Natural killer cell treated with Interleukin-12 subunit alpha and Interleukin-12 subunit beta and Interleukin-15 and Interleukin-18, amount 100 ng/mL, for 72 hours (primary cell): ENCODE measurements around the gene CHRNB1. TPM values are rescaled to one million over a fixed set of nuclear protein-coding genes. Genes with fewer than 3 reads are reported as not detected.
A peak's percentile ranks its signal among the peaks of the same experiment; 100 is the strongest.

Experiments
- ATAC-seq, 2 donors: fragments of 150-1000 bp; cut with Tn5 transposase in 1 of 2; sonication (Bioruptor Pico), chemical (Tn5 transposase) in 1 of 2; 2 replicates each; pipeline ENCODE4 v1.10.0; 2021
- DNase-seq: peaks from one replicate; pipeline ENCODE4 v3.0.0; 2022; ENCODE audit warnings: low spot score
- H3K27ac Mint-ChIP-seq, 2 donors: 1 replicate in 1 of 2; 2 replicates in 1 of 2; pipeline ENCODE4 v1.8.0; 2022; ENCODE audit warnings: mixed read lengths in 2 of 2, mild to moderate bottlenecking in 1 of 2, moderate library complexity in 1 of 2
- H3K27me3 Mint-ChIP-seq, 2 donors: 1 replicate in 1 of 2; 2 replicates in 1 of 2; pipeline ENCODE4 v1.8.0; 2022; ENCODE audit warnings: mixed read lengths in 2 of 2
- H3K36me3 Mint-ChIP-seq: one replicate; pipeline ENCODE4 v1.8.0; 2022; ENCODE audit warnings: mixed read lengths
- H3K4me1 Mint-ChIP-seq, 2 donors: 1 replicate in 1 of 2; 2 replicates in 1 of 2; pipeline ENCODE4 v1.8.0; 2022; ENCODE audit warnings: low read depth in 2 of 2, mixed read lengths in 2 of 2, mild to moderate bottlenecking in 1 of 2
- H3K4me3 Mint-ChIP-seq: one replicate; pipeline ENCODE4 v1.8.0; 2022; ENCODE audit warnings: mixed read lengths
- H3K9me3 Mint-ChIP-seq: 2 replicates; pipeline ENCODE4 v1.8.0; 2022; ENCODE audit warnings: mixed read lengths
- total RNA-seq, 2 donors: library from RNA; stranded (reverse); gene quantifications; one replicate each; pipeline ENCODE4 v1.2.3, GENCODE V29; 2022

CHRNB1 gene
- total RNA-seq, 2 donors from 2014 or later = 10.4 to 13.7 TPM

DNA sequence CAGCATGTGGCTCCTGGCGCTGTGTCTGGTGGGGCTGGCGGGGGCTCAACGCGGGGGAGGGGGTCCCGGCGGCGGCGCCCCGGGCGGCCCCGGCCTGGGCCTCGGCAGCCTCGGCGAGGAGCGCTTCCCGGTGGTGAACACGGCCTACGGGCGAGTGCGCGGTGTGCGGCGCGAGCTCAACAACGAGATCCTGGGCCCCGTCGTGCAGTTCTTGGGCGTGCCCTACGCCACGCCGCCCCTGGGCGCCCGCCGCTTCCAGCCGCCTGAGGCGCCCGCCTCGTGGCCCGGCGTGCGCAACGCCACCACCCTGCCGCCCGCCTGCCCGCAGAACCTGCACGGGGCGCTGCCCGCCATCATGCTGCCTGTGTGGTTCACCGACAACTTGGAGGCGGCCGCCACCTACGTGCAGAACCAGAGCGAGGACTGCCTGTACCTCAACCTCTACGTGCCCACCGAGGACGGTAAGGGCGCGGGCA is 36.6 kb upstream of the CHRNB1 start:
- DNase-seq (no peak), ATAC-seq (no peak)
- peaks cover 8 to 13% of the 10 kb centered on the region in 2 donors for H3K4me1 Mint-ChIP-seq
- no peaks in the 10 kb centered on the region for H3K9me3 Mint-ChIP-seq
- peaks cover 8 to 23% of the 10 kb centered on the region in 2 donors for H3K27me3 Mint-ChIP-seq
- no peak overlapping the region for H3K27ac Mint-ChIP-seq
- H3K36me3 Mint-ChIP-seq = no peaks in the 10 kb centered on the region
- H3K4me3 Mint-ChIP-seq = no peak overlapping the region

DNA sequence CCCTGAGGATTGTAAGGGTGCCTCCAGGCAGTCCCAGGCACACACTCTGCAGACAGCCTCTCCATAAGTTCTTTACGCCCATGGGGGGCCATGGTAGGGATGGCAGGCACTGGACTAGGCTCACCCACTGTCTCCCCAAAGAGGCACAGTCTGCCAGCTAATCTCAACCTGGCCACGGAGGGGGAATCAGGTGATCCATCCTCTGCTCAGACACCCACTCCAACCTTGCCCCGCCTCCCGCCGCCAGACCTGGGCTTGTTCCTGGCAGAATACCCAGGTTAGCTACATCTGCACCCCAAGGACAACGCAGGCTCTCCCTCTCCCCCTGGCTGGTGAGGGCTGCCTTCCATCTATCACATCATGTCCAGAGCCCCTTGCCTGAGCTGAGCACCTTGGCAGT is 36.0 kb upstream of the CHRNB1 start:
- peak overlapping the region in 1 of 2 donors; percentile 36 for H3K27ac Mint-ChIP-seq
- H3K9me3 Mint-ChIP-seq = no peaks in the 10 kb centered on the region
- peaks cover 8 to 23% of the 10 kb centered on the region in 2 donors for H3K27me3 Mint-ChIP-seq
- no peaks in the 10 kb centered on the region for H3K36me3 Mint-ChIP-seq
- H3K4me3 Mint-ChIP-seq = peak overlapping the region; percentile 2
- DNase-seq (no peak), ATAC-seq (no peak)
- H3K4me1 Mint-ChIP-seq = peaks cover 8 to 13% of the 10 kb centered on the region in 2 donors

DNA sequence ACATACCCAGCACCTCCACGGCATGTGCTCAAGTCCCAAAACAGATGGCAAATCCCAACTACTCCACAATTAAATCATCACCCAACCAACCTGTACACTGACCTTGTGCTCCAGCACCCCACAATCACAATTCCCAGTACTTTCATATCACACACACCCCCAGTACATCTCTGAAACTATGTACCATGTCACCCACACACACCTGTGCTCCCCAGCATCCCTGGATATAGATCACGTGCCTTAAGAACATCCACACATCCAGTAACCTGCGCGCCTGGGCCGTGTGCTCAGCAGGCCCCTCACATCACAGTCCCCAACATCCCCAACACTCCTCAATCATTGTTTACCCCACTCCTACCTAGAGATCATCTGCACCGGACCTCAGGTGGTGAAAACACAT is 35.1 kb upstream of the CHRNB1 start:
- peaks cover 8 to 23% of the 10 kb centered on the region in 2 donors for H3K27me3 Mint-ChIP-seq
- peaks cover 8 to 13% of the 10 kb centered on the region in 2 donors for H3K4me1 Mint-ChIP-seq
- ATAC-seq = no peak
- no peak overlapping the region for H3K27ac Mint-ChIP-seq
- no peak overlapping the region for H3K4me3 Mint-ChIP-seq
- H3K9me3 Mint-ChIP-seq = no peaks in the 10 kb centered on the region
- no peaks in the 10 kb centered on the region for H3K36me3 Mint-ChIP-seq
- no peak for DNase-seq

DNA sequence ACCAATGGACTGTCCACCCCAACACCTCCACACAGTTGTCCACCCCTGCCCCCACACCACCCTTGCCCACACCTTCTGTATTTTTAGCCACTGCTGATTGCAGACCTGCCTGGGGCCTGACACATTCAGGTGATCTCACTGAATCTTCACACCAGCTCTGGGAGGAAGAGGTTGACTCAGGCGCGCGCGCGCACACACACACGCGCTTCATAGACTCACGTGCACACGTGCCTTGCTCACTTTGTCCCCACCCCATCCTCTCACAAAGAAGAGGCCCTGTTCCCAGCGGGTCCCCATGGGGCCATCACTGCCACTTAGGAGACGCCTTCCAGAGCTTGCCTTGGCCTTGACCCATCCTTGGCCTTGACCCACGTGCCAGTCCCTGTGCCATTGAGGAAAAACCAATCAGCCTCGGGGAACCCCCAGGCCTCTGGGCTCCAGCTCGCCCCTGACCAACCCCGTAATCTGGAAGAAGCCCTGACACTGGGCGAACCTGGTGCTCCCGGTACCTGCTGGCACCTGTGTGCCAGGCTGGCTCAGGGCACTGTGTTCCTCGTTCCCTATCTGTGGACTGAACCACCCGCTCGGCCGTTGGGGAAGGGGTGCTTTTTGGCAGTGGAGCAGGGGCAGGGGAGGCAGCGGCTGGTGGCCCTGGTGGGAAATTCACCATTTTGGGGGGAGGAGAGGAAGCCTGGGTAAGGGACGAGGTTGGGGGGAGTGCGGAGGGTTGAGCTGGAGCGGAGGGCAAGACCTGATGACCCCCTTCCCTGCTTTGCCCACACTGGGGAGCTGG is 34.0 kb upstream of the CHRNB1 start:
- H3K9me3 Mint-ChIP-seq = no peaks in the 10 kb centered on the region
- DNase-seq = no peak
- no peak for ATAC-seq
- H3K4me1 Mint-ChIP-seq = peaks cover 4 to 9% of the 10 kb centered on the region in 2 donors
- no peak overlapping the region for H3K4me3 Mint-ChIP-seq
- no peaks in the 10 kb centered on the region for H3K36me3 Mint-ChIP-seq
- no peak overlapping the region for H3K27ac Mint-ChIP-seq
- H3K27me3 Mint-ChIP-seq = peaks cover 5 to 19% of the 10 kb centered on the region in 2 donors

DNA sequence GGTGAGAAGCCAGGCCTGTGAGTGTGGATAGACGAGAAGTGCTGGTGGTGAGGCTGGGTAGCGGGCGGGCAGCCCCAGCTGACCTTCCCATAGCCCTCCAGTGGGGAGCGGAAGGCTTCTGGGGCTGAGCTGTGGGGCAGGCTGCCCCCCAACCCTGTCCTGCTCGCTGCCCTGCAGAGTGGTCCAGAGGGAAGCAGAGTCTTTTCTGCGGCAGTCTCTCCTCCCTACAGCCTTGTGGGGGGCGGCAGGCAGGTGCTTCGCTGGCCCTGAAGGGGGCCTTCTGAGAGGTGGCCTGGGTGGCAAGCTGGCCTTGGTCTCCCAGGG is 33.5 kb upstream of the CHRNB1 start:
- ATAC-seq (no peak), DNase-seq (no peak)
- H3K4me1 Mint-ChIP-seq = peaks cover 0 to 5% of the 10 kb centered on the region in 2 donors
- no peaks in the 10 kb centered on the region for H3K9me3 Mint-ChIP-seq
- H3K36me3 Mint-ChIP-seq = no peaks in the 10 kb centered on the region
- peaks cover 0 to 17% of the 10 kb centered on the region in 2 donors for H3K27me3 Mint-ChIP-seq
- H3K27ac Mint-ChIP-seq = no peak overlapping the region
- no peak overlapping the region for H3K4me3 Mint-ChIP-seq

DNA sequence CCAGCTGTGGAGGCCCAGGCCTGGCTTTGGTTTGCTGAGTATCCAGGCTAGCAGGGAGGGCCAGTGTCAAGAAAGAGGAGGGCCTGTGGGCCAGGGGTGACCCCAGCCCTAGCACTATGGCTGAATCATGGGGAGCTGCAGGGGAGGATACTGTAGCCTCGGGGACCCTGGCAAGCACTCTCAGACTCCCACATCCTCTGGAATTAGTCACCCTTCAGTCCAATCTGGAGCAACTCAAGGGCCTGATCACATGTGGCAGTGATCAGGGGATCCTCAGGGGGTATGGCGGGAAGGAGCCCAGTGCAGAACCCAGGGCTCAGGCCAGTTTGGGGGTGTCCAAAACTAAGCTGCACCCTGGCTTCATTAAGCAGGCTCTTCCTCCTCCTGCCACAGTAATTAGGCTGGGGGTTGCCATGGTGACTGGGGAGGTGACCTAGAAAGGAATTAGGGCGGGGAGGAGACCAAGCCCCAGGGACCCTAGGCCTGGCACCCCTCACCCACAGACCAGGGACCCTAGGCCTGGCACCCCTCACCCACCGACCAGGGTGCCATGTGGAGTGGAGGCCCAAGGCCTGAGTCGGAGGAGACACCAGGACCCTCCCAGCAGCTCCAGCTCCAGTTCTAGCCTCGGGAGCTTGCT is 31.4 kb upstream of the CHRNB1 start:
- Mint-ChIP-seq H3K4me1 (no peaks in the 10 kb centered on the region), H3K27me3 (peaks cover 0 to 17% of the 10 kb centered on the region in 2 donors), H3K9me3 (no peaks in the 10 kb centered on the region), H3K27ac (no peak overlapping the region), H3K36me3 (no peaks in the 10 kb centered on the region), H3K4me3 (no peak overlapping the region)
- ATAC-seq (no peak), DNase-seq (no peak)

DNA sequence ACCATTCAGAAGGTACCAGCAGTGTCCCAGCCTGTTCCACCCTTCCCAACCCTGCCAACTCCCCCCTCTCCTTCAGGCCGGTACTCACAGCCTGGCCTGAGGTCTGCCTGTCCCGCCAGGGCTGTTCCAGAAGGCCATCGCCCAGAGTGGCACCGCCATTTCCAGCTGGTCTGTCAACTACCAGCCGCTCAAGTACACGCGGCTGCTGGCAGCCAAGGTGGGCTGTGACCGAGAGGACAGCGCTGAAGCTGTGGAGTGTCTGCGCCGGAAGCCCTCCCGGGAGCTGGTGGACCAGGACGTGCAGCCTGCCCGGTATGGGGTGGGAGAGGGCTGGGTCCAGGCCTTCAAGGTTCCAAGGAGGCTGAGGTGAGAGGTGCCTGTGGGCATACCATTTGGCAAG is 30.0 kb upstream of the CHRNB1 start:
- H3K27me3 Mint-ChIP-seq = peaks cover 0 to 8% of the 10 kb centered on the region in 2 donors
- no peaks in the 10 kb centered on the region for H3K9me3 Mint-ChIP-seq
- DNase-seq (no peak), ATAC-seq (no peak)
- H3K27ac Mint-ChIP-seq = no peak overlapping the region
- no peaks in the 10 kb centered on the region for H3K4me1 Mint-ChIP-seq
- H3K4me3 Mint-ChIP-seq = no peak overlapping the region
- H3K36me3 Mint-ChIP-seq = no peaks in the 10 kb centered on the region

DNA sequence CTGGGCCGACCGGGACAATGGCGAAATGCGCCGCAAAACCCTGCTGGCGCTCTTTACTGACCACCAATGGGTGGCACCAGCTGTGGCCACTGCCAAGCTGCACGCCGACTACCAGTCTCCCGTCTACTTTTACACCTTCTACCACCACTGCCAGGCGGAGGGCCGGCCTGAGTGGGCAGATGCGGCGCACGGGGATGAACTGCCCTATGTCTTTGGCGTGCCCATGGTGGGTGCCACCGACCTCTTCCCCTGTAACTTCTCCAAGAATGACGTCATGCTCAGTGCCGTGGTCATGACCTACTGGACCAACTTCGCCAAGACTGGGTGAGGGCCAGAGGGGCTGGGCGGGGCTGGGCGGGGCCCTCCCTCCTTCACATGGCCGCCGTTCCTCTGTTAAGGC is 29.1 kb upstream of the CHRNB1 start:
- Mint-ChIP-seq H3K9me3 (no peaks in the 10 kb centered on the region), H3K4me3 (no peak overlapping the region), H3K4me1 (no peaks in the 10 kb centered on the region), H3K36me3 (no peaks in the 10 kb centered on the region), H3K27ac (no peak overlapping the region), H3K27me3 (peaks cover 0 to 4% of the 10 kb centered on the region in 2 donors)
- ATAC-seq (no peak), DNase-seq (no peak)

DNA sequence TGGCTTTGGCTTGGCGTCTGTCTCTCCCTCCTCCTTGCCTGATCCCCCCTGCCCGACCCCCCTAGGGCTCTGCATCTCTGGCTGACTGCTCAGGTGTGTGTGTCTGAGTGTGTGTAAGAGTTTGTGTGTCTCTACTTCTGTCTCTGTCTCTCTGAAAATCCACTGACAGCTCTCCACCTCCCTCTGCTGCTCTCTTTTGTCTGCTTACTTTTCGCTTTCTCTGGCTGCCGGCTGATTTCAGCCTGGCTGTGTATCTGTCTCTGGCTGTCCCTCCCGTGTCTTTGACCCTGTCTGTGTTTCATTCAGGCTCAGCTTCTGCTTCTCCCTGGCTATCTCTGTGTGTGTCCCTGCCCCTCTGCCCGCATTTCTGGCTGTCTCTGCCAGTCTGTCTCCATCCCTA is 28.5 kb upstream of the CHRNB1 start:
- Mint-ChIP-seq H3K9me3 (no peaks in the 10 kb centered on the region), H3K4me3 (no peak overlapping the region), H3K27ac (peak overlapping the region in 1 of 2 donors; percentile 14), H3K4me1 (no peaks in the 10 kb centered on the region), H3K27me3 (peaks cover 0 to 4% of the 10 kb centered on the region in 2 donors), H3K36me3 (no peaks in the 10 kb centered on the region)
- ATAC-seq (no peak), DNase-seq (no peak)

DNA sequence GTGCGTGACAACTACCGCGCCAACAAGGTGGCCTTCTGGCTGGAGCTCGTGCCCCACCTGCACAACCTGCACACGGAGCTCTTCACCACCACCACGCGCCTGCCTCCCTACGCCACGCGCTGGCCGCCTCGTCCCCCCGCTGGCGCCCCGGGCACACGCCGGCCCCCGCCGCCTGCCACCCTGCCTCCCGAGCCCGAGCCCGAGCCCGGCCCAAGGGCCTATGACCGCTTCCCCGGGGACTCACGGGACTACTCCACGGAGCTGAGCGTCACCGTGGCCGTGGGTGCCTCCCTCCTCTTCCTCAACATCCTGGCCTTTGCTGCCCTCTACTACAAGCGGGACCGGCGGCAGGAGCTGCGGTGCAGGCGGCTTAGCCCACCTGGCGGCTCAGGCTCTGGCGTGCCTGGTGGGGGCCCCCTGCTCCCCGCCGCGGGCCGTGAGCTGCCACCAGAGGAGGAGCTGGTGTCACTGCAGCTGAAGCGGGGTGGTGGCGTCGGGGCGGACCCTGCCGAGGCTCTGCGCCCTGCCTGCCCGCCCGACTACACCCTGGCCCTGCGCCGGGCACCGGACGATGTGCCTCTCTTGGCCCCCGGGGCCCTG is 27.7 kb upstream of the CHRNB1 start:
- peaks cover 0 to 4% of the 10 kb centered on the region in 2 donors for H3K27me3 Mint-ChIP-seq
- no peaks in the 10 kb centered on the region for H3K9me3 Mint-ChIP-seq
- ATAC-seq = no peak
- no peaks in the 10 kb centered on the region for H3K4me1 Mint-ChIP-seq
- H3K27ac Mint-ChIP-seq = peak overlapping the region in 1 of 2 donors; percentile 14
- H3K36me3 Mint-ChIP-seq = no peaks in the 10 kb centered on the region
- no peak for DNase-seq
- H3K4me3 Mint-ChIP-seq = no peak overlapping the region

DNA sequence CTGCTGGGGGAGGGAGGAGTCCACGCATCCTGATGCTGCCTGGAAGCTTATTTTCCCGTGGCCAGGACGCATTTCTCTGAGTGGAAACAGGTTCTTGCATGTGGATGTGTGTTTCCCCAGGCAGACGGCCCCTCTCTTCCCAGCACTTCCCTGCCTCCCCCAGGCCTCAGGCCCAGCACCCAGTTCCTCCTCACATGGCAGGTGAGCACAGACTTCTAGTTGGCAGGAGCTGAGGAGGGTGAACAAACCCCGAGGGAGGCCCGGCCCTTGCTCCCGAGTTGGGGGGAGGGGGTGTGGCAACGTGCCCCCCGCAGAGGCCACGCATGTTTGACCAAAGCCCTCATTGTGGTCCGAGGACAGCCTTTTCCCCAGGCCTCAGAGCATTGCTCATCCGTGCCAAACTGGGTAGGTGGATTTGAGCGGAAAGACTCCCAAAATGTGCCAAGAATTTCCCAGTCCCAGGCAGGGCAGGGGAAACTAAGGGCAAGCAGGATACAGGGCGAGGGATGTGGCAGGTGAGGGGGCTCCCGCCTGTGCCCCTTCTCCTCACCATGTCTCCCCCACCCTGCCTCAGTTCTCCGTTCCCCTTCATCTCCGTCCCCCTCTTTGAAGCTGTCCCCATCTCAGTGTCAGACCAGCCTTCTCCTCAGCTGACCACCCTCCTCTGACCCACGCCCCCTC is 26.2 kb upstream of the CHRNB1 start:
- H3K36me3 Mint-ChIP-seq = no peaks in the 10 kb centered on the region
- H3K4me1 Mint-ChIP-seq = no peaks in the 10 kb centered on the region
- no peaks in the 10 kb centered on the region for H3K9me3 Mint-ChIP-seq
- DNase-seq (no peak), ATAC-seq (no peak)
- no peak overlapping the region for H3K4me3 Mint-ChIP-seq
- peaks cover 0 to 4% of the 10 kb centered on the region in 2 donors for H3K27me3 Mint-ChIP-seq
- H3K27ac Mint-ChIP-seq = no peak overlapping the region

DNA sequence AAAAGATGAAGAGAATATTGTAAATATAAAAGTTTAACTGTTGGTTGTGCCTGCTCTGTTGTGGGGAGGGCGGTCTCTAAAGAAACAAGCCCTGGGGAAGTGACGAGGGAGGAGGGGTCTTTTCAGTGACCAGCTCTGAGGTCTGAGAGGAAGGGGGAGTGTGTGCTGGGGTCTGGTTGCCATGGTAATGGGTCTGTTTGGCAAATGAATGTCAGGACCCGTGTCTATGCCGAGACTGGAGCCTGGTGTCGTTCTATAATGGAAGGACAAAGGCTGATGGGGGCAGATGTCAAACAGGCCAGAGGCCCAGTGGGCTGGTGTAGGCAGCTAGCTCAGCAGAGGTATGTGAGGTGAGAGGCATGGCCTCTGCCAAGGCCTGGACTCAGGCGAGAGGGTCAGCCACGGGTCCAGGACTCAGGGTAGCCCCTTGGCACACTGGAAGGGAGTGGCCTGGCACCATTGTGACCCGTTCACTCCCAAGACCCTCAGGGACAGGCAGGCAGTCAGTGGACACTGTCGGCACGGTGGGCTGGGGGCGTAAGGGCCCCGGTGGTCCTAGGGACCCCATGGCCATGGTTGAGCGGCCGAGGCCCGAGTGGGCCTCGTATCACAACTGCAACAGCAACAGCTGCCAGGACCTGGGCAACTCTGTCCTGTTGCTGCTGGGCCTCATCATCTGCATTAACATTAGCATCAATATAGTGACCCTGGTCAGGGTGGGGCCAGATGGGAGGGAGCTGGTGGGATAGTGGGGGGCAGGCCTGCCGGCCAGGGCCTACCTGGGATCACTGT is 24.8 kb upstream of the CHRNB1 start, which contains the start of gene SPEM1:
TSS of gene SPEM1 (plus strand) at position 506 of the 792 bp plus-strand sequence. CDS start at position 567, 61 bp downstream.
- no peaks in the 10 kb centered on the region for H3K4me1 Mint-ChIP-seq
- H3K27ac Mint-ChIP-seq = peak within 1 kb of the TSS in 1 of 2 donors; percentile 32
- H3K36me3 Mint-ChIP-seq = no peaks in the 10 kb centered on the region
- H3K4me3 Mint-ChIP-seq = no peak within 1 kb of the TSS
- H3K9me3 Mint-ChIP-seq = no peaks in the 10 kb centered on the region
- ATAC-seq = no peak
- H3K27me3 Mint-ChIP-seq = peaks cover 0 to 4% of the 10 kb centered on the region in 2 donors
- no peak for DNase-seq

DNA sequence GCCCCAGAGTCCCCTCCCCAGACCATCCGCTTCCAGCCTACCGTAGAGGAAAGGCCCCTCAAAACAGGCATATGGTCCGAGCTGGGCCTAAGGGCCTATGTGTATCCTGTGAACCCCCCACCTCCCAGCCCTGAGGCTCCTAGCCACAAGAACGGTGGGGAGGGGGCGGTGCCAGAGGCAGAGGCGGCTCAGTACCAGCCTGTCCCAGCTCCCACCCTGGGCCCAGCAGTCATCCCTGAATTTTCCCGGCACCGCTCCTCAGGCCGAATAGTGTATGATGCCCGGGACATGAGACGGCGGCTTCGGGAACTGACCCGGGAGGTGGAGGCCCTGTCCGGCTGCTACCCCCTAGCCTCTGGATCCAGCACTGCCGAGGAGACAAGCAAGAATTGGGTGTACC is 23.7 kb upstream of the CHRNB1 start:
- Mint-ChIP-seq H3K27me3 (peaks cover 0 to 4% of the 10 kb centered on the region in 2 donors), H3K4me1 (no peaks in the 10 kb centered on the region), H3K36me3 (no peaks in the 10 kb centered on the region), H3K9me3 (no peaks in the 10 kb centered on the region), H3K4me3 (no peak overlapping the region), H3K27ac (no peak overlapping the region)
- no peak for DNase-seq
- ATAC-seq = no peak
